Stomach (tissue), 8 donors: ENCODE measurements around the gene AKAP10. TPM values are rescaled to one million over a fixed set of nuclear protein-coding genes. Genes with fewer than 3 reads are reported as not detected.

Experiments used
- polyA plus RNA-seq, 3 donors: library from polyadenylated mRNA; stranded (reverse); fragments of 200-250 nt; gene quantifications; one replicate each; pipeline ENCODE4 v1.2.3, GENCODE V29; 2013
- small RNA-seq, 4 donors: library from RNA; depleted of rRNA; stranded (forward); fragments of <200 nt; gene quantifications; one replicate each; pipeline ENCODE3, GENCODE V24; 2016
- total RNA-seq, 5 donors: library from RNA; depleted of rRNA; stranded (reverse); fragments of >200 nt; gene quantifications; one replicate each; pipeline versions ENCODE4 v1.1.0 to v1.2.3, GENCODE V29; 2014 to 2016
- donor health status: healthy with polysubstance abuse.
- donor health status: Bipolar disorder and iron deficiency.
- donor health status: healthy.

The AKAP10 gene
- total and polyA plus RNA-seq, 8 donors: 5.1 to 54.5 (median 25.7) TPM

Small RNA genes within 50 kb of the gene (small RNA-seq; reads per million reads assigned to genes)
- 0 reads per million in 4 donors for gene AC015726.2

Other genes starting within 250 kb of the AKAP10 start
- 100 to 1,000 TPM in 3 of 5 donors, 10 to 100 TPM in 1, 1 to 10 TPM in 1; 5.8 to 689 (median 187) TPM for gene ALDH3A1, start 229.5 kb downstream of the AKAP10 start, total RNA-seq
- 100 to 1,000 TPM in 2 of 3 donors, 10 to 100 TPM in 1; 31.0 to 332 (median 102) TPM for gene ALDH3A1, start 229.5 kb downstream of the AKAP10 start, polyA plus RNA-seq
- gene ULK2, start 109.9 kb downstream of the AKAP10 start, total RNA-seq: 100 to 1,000 TPM in 1 of 5 donors, 10 to 100 TPM in 3, under 1 TPM in 1; 0.29 to 254 (median 22.7) TPM
- gene ULK2, start 109.9 kb downstream of the AKAP10 start, polyA plus RNA-seq: 1 to 10 TPM; 6.3 to 7.2 (median 6.4) TPM
- 100 to 1,000 TPM in 1 of 5 donors, 10 to 100 TPM in 4; 29.2 to 161 (median 48.7) TPM for gene SPECC1, start 31.5 kb upstream of the AKAP10 start, total RNA-seq
- gene SPECC1, start 31.5 kb upstream of the AKAP10 start, polyA plus RNA-seq: 10 to 100 TPM; 12.8 to 32.9 (median 25.4) TPM